ENCODE measurements around the gene ASB10.

ASB10 gene, protein sequence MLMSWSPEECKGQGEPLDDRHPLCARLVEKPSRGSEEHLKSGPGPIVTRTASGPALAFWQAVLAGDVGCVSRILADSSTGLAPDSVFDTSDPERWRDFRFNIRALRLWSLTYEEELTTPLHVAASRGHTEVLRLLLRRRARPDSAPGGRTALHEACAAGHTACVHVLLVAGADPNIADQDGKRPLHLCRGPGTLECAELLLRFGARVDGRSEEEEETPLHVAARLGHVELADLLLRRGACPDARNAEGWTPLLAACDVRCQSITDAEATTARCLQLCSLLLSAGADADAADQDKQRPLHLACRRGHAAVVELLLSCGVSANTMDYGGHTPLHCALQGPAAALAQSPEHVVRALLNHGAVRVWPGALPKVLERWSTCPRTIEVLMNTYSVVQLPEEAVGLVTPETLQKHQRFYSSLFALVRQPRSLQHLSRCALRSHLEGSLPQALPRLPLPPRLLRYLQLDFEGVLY

DNA sequence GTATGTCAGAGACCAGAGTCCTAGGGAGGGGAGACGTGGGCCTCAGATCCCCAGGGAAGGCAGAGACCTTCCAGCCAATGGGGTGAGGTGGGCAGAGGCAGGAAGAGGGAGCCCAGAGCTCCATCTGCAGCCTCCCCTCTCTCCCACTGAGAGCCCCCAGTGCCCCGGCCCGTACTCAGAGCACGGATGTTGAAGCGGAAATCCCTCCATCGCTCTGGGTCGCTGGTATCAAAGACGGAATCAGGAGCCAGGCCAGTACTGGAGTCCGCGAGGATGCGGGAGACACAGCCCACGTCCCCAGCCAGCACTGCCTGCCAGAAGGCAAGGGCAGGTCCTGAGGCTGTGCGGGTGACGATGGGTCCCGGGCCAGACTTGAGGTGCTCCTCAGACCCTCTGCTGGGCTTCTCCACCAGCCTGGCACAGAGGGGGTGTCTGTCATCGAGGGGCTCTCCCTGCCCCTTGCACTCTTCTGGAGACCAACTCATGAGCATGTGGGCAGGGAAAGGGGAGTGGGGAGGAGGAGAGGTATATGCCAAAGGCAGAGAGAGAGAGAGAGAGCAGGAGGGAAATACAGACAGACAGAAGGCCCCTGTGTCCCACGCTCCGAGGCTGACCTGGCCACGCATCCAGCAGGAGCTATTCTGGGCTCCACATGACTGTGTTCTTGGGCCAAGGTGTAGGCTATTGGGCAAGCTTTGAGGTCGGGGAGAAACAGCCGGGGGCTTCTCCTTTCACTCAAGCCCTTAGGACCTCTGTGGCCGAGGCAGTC is at the start of gene ASB10:
Gene ASB10, minus strand, starts transcription at position 611 of the 769 bp plus-strand sequence. Its CDS starts 120 bp downstream, at position 491.
- DNase-seq, result no peak

DNA sequence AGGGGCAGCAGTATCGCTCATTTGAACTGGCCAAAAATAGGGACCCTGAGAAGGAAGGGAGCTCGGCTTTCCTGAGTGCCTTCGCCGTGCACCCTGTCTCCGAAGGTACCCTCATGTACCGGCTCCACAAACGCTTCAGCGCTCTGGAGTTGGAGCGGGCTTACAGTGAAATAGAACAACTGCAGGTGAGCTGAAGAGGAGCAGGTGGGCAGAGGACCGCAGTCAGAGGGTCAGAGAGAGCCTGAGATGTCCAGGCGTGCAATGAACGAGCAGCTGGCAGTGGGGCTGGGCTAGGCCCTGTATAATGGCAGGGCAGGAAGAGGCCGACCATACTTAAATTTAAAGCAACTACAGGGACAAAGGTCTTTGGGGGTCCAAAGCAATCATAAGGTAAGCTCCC is 49.4 kb upstream of the ASB10 start:
- no peak for DNase-seq

DNA sequence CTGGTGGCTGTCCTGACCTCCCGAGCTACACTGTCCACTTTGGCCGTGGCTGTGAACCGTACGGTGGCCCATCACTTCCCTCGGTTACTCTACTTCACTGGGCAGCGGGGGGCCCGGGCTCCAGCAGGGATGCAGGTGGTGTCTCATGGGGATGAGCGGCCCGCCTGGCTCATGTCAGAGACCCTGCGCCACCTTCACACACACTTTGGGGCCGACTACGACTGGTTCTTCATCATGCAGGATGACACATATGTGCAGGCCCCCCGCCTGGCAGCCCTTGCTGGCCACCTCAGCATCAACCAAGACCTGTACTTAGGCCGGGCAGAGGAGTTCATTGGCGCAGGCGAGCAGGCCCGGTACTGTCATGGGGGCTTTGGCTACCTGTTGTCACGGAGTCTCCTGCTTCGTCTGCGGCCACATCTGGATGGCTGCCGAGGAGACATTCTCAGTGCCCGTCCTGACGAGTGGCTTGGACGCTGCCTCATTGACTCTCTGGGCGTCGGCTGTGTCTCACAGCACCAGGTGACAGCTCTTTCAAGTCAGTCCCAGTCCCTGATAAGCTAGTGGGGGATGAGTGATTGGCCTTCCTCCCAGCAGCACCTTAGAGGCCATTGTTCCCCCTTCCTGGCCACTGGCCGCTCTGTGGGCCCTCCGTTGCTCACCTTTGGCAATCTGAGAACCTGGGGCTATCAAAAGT is 48.2 kb upstream of the ASB10 start:
- DNase-seq, result no peak

DNA sequence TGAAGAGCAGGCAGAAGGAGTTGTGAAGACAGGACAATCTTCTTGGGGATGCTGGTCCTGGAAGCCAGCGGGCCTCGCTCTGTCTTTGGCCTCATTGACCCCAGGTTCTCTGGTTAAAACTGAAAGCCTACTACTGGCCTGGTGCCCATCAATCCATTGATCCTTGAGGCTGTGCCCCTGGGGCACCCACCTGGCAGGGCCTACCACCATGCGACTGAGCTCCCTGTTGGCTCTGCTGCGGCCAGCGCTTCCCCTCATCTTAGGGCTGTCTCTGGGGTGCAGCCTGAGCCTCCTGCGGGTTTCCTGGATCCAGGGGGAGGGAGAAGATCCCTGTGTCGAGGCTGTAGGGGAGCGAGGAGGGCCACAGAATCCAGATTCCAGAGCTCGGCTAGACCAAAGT is 46.8 kb upstream of the ASB10 start:
- DNase-seq, result no peak

DNA sequence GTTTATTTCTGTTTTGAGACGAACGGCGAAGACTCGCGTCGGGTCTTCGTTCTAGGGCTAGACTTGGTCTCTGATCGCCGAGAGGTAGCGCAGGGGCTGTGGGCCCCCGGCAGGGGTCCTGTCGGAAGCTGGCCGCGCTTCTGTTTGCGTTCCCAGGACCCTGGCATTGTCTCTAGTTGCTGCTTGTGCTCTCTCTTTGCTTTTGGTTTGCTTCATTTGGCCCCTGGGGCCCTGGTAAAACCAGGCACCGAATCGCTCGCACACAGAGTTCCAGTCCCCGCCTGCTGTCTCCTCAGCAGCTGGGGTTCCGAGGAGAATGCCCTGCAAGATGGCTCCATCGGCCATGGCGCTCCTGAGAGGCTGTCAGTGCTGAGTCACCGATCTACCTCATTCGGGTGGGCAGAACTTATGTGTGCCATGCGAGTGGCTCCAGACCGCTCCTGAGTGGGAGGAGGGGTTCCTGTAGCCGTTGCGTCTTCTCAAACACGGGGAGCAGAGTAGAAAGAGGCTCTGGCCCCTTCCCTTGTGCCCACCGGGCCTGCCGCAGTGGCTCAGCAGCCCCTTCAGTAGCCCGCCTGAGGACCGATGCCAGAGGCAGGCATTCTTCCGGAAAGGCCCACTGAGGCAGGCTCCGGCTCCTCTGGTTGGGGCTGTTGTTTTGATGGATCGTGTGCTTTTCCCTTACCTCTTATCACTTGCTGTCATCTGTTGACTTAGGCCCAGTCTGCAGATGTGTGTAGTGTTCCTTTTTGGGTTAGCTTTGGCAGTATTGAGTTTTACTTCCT is 46.1 kb upstream of the ASB10 start:
- peak; percentile 27 to 51 for DNase-seq

DNA sequence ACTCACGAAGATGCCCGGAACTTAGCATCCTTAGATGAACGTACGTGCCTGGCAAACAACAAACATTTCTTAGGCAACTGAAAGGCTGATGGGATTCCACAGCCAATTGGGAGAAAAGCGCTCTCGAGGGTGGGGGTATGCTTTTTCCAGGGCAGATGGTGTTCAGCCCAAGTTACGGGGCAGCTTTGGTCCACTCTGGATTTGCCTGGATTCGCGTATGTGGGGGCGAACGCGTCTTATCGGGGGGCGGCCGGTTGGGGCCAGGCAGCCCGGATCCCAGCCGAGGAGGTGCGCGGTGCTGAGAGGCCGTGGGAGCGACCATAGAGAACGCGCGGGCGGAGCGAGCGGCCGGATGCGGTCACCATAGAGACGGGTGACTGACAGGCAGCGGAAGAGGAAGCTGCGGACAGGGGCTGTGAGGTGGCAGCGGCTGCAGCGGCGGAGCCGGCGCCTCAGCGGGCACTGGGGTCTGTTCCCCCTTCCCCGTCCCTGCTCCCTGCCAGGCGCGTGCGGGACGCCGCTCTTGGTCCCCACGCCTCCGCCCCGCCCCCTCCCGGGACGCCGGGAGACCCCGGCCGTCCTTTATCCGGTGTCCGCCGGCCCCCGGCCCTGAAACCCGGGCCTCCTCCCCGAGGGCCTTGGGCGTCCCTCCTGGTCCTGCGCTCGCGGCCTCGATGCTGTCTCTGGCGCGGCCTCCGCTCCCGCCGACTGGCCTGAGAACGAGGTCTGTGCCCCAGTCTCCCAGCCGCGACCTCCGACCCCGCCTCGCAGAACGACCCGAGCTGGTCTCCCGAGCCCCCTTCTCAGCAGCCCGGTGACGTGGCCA is 45.3 kb upstream of the ASB10 start, which contains the start of gene CHPF2:
Gene CHPF2, plus strand, starts transcription at position 393 of the 826 bp plus-strand sequence. CDS start 1,529 bp downstream, outside the sequence.
- DNase-seq, result peak; percentile 18 to 83

DNA sequence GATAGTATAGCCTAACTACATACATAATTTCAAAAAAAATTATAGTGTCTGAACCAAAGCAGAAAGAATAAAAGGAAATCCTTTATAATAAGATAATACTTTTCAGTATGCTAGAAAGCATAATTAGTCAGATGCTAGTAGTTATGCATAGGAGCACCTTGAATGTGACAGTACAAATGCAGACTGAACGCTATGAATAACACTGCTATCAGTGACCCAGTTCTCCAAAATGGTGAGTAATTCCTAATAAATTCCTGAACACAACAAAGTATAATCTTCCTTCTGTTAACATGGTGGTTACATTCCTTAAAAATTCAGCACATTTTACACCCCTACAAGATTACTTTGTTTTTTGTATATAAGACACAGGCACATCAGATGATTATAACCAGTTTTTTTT is 44.0 kb upstream of the ASB10 start:
- DNase-seq, result no peak

DNA sequence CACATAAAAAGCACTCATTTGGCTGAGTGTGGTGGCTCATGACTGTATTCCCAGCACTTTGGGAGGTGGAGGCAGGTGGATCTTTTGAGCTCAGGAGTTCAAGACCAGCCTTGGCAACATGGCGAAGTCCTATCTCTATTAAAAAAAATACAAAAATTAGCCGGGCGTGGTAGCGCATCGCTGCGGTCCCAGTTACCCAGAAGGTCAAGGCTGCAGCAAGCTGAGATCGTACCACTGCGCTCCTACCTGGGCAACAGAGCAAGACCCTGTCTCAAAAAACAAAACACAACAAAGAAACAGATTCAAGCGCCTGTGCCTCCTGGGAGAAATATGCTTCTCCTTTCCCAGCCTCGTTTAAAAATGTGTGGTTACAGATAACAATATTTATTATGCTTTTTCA is 42.2 kb upstream of the ASB10 start:
- DNase-seq, result no peak

DNA sequence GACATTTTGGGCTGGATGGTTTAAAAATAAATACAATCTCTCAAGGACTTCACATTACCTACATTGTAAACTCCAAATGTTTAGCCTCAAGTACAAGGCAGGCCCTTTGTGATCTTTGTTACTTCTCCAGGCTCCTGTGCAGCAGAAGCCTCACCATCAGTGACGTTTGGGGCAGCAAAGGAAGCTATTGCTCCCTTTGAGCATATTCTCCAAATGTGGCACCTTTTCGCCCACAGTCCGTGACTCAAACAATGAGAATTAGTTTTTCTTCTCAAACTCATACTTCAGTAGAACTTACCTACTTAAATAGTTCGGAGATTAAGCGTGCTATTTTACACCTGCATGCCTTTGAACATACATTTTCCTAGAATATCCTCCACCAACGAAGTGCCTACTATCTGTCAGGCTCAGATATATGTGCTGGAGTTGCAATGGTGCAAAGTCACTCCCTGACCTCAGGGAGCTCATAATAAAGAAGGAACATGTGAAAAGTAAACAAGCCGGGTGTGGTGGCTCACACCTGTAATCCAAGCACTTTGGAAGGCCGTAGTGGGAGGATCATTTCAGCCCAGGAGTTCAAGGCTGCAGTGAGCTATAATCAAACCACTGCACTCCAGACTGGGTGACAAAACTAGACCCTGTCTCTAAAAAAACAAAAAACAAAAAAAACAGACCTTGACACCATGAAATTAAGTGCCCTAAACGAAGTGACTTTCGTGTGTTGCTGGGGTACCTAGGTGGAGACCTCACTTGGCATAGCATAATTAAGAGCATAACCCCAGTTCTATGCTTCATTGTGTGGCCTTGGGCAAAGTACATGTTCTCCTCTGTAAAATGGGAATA is 41.2 kb upstream of the ASB10 start:
- no peak for DNase-seq

DNA sequence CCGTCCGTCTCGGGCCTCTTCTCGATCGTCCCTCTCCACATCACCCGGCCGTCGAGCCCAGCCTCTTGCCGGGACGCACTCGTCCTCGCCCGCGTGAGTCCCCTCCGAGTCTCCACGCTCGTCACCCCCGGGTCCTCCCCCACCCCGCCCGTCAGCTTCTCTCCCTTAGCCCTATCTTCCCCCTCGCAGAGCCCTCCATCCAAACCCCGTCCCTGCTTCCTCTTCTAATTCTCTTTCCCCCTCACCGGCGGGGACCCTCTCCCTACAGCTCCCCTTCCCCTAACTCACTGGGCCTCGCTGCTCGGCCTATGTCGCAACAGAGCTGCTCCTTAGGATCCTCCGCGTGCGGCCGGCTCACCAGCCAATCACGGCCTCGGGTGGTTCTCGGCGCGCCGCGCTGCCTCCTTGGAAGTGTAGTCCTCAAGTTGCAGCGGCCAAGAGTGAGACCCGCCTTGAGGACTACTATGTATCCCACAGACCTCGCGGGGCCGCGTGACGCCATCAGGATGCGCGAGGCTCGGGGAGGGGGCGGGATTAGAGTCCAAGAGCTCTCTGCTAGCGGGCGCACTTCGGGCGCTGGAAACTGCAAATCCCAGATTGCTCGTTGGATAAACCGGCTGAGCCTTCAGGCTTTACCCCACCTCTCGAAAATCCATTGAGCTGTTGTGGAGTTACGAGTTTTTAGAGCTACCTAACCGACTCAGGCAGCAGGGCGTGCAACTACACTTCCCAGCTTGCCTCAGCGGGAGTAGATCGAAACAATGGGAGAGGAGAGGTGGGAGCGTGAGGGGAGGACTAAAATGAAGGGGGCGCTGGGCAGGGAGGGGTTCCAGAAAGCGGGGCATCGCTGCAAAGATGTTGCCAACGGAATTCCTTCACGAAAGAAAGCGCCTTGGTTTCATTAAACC is 40.1 kb upstream of the ASB10 start, which contains the start of gene ABCF2:
Gene ABCF2, minus strand, starts transcription at position 331 of the 908 bp plus-strand sequence. CDS start 747 bp downstream, outside the sequence.
- DNase-seq, result peak; percentile 91 to 95

DNA sequence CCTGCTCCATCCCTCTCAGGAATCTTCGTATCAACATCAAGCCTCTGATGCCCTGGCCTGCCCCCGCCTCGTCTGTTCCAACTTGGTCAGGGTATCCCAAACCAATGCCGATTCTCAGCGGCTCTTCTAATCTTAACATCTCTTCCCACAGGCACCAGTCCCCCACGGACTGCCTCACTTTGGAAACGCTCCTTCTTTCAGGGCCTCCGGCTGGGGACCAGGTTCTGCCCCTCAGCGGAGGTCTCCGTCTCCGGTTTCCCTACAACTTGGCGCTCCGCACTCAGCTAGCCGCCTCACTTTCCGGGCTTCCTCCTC is 39.5 kb upstream of the ASB10 start:
- DNase-seq, result no peak

DNA sequence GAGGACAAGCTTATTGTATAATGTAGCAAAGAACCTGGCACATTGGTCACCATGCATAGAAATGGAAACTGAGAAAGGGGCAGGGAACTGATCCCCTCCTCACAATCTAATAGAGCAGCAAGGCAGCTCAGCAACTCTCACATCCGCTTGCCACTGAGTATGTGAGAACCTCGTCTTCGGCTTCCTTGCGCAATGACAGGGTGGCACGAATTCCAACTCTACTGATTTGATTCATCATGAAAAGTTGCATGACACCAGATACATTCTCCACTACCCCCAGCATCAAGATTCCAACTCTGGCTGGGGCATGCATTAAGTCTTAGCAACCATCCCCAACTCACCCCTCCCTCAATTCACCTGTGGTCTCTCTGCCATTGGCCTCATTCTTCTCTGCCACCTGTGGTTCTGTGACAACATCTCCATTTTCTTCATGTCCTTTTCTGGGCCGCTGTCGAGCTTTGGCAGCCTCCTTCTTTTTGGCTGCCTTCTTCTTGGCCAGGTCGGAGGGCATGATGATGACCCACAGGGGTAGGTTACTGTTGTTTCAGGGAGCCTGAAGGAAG is 39.0 kb upstream of the ASB10 start:
- no peak for DNase-seq

DNA sequence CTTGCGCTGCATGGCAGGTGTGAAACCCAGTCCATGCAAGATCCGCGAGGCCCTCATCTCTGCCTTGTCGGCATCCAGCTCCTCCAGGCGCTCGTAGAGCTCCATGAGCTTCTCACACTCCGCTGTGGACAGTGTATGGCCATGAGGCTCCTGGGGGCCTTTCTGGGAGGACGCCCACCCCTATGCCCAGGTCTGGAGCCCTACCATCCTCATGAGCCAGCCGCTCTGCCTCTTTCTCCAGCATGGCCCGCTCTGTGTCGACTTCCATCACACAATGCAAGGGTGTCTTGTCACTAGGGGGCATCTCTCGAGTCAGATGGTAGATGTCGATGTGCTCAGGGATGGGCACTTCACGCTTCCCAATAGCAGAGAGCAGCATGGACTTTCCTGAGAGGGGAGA is 36.7 kb upstream of the ASB10 start:
- no peak for DNase-seq

DNA sequence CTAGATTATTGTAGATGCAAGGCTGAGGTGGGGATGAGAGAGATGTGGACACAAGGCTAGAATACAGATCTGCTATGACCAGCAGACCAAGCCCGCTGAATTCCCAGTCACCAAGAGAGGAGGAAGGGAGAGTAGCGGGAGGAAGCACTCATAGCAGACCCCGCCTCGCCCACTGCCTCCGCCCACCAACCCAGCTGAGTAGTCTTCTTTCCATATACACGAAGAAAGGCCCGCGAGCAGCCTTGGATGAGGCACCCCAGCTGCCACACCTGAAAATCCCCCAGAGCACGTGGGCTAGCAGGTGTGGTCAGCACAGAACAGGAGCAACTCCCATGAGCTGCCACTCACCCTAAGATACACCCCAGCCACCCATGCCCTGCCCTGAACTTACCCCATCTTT is 31.1 kb upstream of the ASB10 start:
- DNase-seq, result no peak

DNA sequence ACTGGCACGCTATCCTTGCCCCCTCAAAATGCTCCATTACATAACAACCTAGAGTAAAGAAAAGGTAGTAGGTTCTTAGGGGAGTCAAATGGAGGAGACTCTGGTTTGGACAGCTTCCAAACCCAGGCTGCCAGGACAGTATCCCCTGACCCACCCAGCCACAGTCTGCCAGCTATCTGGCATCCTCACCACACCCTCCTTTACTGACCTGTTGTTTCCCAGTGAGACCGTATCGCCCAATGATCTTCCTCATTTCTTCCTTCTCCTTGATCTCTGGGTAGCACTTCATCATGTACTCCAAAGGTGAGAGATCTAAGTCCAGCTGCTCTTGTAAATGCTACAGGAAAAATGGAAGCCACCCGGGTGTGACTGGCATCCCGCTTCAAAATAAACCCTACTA is 28.3 kb upstream of the ASB10 start:
- DNase-seq, result no peak

DNA sequence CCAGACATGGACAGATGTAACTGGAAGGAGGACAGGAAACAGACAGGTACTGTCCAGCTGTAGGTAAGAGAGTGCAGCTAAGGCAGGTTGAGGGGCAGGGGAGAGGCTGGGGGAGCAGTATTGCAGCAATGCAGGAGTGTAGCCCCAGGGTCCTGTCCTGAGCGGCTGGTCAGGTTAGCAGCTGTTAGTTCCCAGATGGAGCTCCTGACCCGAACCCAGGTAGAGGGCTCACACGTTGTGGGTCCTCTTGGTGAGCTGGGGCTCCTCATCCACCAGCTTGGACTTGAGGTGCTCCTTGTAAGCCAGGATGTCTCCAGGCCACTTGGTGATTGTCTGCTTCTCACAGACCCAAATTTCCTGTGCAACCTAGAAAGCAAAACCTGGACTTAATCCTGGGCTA is 26.8 kb upstream of the ASB10 start:
- DNase-seq, result no peak

DNA sequence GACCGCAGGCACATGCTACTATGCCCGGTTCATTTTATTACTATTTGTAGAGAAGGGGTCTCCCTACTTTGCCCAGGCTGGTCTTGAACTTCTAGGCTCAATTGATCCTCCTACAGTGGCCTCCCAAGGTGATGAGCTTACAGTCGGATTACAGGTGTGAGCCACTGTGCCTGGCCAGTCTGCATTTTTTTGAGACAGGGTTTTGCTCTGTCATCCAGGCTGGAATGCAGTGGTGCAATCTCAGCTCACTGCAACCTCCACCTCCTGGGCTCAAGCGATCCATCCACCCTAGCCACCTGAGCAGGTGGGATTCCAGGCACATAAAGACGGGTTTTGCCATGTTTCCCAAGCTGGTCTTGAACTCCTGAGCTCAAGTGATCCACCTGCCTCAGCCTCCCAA is 25.6 kb upstream of the ASB10 start:
- no peak for DNase-seq

DNA sequence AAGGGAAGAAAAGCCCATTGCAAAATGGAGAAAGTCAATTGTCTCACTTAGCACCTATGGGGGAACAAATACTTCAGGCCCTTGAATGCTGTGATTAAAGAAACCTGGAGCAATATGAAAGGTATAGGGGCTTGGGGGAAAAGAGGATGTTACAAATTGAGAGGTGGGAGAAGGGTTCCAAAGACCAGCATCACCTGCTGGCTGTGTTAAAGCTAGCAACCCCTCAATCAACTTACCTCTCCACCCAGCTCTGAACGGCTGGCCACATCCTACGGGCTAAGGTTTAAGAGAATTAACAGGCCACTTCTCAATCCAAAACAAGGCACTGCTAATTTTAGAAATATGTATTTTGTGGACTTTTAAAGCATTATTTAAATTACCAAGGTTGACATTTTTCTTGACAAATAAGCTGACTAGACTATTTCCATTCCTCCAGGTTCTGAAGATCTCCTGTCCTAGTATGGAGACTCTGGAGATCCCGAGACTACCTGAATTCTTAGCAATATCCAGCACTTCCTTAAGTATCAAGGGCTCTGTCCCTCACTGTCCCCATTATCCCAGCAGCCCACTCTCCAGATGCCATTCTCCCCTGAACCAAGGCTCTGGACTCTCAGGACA is 24.2 kb upstream of the ASB10 start:
- no peak for DNase-seq

All from SW 1271 (cell line).